Measurements from ENCODE around the gene NFIB. TPM values are rescaled to one million over a fixed set of nuclear protein-coding genes. Genes with fewer than 3 reads are reported as not detected.

The NFIB gene
- total and polyA plus RNA-seq, 2 donors (not counting 1 experiment from before 2014, with no cell fraction given) = 29.3 to 36.3 TPM

DNA sequence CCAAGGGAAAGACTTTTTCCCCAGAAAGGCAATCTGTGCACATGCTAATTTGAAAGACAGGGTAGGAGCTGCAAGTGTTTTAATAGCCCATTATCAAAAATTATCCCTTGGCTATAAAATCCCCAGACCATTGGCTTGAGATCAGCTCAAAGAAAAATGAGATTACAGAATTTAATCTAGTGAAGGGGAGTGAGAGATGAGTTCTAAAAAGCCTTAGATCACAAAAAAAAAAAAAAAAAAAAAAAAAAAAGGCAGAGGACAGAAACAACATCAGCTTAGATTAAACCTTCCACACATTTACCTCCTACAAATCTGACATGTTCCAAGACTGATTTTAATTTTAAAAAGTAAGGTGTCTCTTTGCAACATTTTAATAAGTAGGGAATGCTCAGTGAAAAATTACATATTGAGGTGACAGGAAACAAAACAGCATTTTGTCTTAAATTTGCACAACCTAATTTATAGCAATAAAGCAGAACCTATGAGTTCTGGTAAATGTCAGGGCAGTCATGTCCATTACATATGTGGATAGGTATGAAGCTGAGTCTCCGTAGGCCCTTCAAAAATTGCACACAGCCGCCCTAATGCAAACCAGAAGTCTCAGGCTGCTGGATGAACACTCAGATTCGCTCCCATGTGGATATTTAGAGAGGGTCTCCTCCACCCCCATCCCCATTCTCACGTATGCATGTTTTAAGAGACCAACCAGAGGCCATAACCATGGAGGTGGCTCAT is 43.4 kb downstream of the NFIB start:
- Histone ChIP-seq H3K27ac (ENCODE audit: insufficient read depth, low read length) (no peak overlapping the region), H3K27me3 (ENCODE audit: control insufficient read depth, insufficient read depth, low read length) (no peaks in the 10 kb centered on the region), H3K9ac (ENCODE audit: insufficient read depth, low read length) (no peak overlapping the region), H3K4me1 (ENCODE audit: control insufficient read depth, extremely low read depth, insufficient read depth, low read length) (peaks cover 13% of the 10 kb centered on the region), H3K9me3 (ENCODE audit: control insufficient read depth, insufficient read depth, low read depth, low read length) (no peaks in the 10 kb centered on the region), H3K36me3 (ENCODE audit: control insufficient read depth, insufficient read depth, low read length) (no peaks in the 10 kb centered on the region), H3K4me3 (replicated peaks in 1 of 4; ENCODE audit: control extremely low read depth in 1 of 4, insufficient read depth in 1 of 4, low read depth in 3 of 4, low read length in 4 of 4) (no peak overlapping the region), H3K79me2 (ENCODE audit: control insufficient read depth, insufficient read depth, low read length) (peaks cover 2% of the 10 kb centered on the region), H2AFZ (ENCODE audit: low read length) (no peak overlapping the region), H4K20me1 (ENCODE audit: control insufficient read depth, extremely low read depth, insufficient read depth, low read length) (no peaks in the 10 kb centered on the region), H3K4me2 (ENCODE audit: extremely low read depth, insufficient read depth, low read length) (no peak overlapping the region)
- DNase-seq (ENCODE audit: low read depth in 2 of 2) = peak; percentile 57 to 70
- TF ChIP-seq EZH2 (IDR thresholded peaks at IDR 0.05; ENCODE audit: low read length, missing control alignments) = no peak
- TF ChIP-seq, protein P1, sequence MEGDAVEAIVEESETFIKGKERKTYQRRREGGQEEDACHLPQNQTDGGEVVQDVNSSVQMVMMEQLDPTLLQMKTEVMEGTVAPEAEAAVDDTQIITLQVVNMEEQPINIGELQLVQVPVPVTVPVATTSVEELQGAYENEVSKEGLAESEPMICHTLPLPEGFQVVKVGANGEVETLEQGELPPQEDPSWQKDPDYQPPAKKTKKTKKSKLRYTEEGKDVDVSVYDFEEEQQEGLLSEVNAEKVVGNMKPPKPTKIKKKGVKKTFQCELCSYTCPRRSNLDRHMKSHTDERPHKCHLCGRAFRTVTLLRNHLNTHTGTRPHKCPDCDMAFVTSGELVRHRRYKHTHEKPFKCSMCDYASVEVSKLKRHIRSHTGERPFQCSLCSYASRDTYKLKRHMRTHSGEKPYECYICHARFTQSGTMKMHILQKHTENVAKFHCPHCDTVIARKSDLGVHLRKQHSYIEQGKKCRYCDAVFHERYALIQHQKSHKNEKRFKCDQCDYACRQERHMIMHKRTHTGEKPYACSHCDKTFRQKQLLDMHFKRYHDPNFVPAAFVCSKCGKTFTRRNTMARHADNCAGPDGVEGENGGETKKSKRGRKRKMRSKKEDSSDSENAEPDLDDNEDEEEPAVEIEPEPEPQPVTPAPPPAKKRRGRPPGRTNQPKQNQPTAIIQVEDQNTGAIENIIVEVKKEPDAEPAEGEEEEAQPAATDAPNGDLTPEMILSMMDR (conservative IDR thresholded peaks at IDR 0.05 in 1 of 2, IDR thresholded peaks at IDR 0.05 in 1 of 2; ENCODE audit: low read depth in 1 of 2, low read length in 2 of 2) = no peak

DNA sequence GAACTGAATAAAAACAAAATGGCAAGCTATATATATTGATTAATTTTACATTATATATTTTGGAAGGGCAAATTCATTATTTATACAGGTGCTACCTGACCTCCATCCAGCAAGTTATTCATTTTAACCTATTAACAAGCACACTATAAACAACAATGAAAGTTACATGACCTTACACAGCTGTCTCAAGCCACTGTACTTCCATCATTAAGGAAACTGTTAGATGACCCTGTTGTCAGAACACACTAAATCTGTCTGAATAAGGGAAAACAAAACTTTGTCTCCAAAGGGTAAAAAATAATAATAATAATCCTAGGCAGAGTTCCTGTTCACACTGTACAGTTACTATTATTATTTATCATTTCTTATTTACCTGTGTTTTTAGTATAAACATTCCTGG is 44.0 kb downstream of the NFIB start:
- Histone ChIP-seq H2AFZ (ENCODE audit: low read length) (no peak overlapping the region), H3K9me3 (ENCODE audit: control insufficient read depth, insufficient read depth, low read depth, low read length) (no peaks in the 10 kb centered on the region), H3K9ac (ENCODE audit: insufficient read depth, low read length) (no peak overlapping the region), H3K27ac (ENCODE audit: insufficient read depth, low read length) (no peak overlapping the region), H3K4me2 (ENCODE audit: extremely low read depth, insufficient read depth, low read length) (no peak overlapping the region), H3K79me2 (ENCODE audit: control insufficient read depth, insufficient read depth, low read length) (no peaks in the 10 kb centered on the region), H3K4me3 (replicated peaks in 1 of 4; ENCODE audit: control extremely low read depth in 1 of 4, insufficient read depth in 1 of 4, low read depth in 3 of 4, low read length in 4 of 4) (no peak overlapping the region), H3K36me3 (ENCODE audit: control insufficient read depth, insufficient read depth, low read length) (no peaks in the 10 kb centered on the region), H3K27me3 (ENCODE audit: control insufficient read depth, insufficient read depth, low read length) (no peaks in the 10 kb centered on the region), H3K4me1 (ENCODE audit: control insufficient read depth, extremely low read depth, insufficient read depth, low read length) (peaks cover 13% of the 10 kb centered on the region), H4K20me1 (ENCODE audit: control insufficient read depth, extremely low read depth, insufficient read depth, low read length) (no peaks in the 10 kb centered on the region)
- DNase-seq (ENCODE audit: low read depth in 2 of 2) = no peak
- no peak for TF ChIP-seq EZH2 (IDR thresholded peaks at IDR 0.05; ENCODE audit: low read length, missing control alignments)
- TF ChIP-seq, protein P1 (conservative IDR thresholded peaks at IDR 0.05 in 1 of 2, IDR thresholded peaks at IDR 0.05 in 1 of 2; ENCODE audit: low read depth in 1 of 2, low read length in 2 of 2) = no peak

DNA sequence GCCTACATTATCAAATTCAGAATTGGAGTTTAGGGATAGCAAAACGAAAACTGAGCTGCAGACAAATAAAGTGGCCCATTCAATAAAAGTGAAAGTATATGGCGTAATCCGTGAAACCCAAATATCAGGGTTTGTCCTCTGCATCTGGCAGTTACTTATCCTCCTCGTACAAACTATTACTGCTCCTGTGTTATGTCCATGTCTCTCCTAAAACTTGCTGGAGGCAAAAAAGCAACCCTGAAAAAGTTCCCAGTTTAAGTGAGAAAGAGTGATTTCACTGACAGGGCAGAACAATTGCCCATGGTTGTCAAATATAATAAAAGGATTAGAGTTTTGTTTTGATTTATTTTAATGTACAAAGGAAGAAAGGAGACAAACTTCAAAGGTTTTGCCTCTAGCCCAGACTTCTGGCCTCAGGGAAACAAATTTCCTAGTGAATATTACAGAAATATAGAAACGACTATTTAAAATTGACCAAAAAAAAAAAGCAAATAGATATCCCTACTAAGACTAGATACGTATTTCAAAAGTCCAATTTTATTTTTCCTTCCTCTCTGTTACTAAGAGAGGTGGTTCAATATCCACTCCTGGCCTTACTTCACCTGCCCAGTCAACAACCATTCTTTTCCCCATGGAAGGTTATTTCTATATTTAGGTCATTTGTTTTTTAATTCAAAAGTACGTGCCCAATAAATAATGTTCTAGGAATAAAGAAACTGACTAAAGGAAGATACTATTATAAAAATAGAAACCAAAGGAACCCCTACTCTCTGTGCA is 50.0 kb downstream of the NFIB start:
- H3K9me3 ChIP-seq (ENCODE audit: control insufficient read depth, insufficient read depth, low read depth, low read length) = no peaks in the 10 kb centered on the region
- H3K27ac ChIP-seq (ENCODE audit: insufficient read depth, low read length) = no peak overlapping the region
- H3K36me3 ChIP-seq (ENCODE audit: control insufficient read depth, insufficient read depth, low read length) = no peaks in the 10 kb centered on the region
- TF ChIP-seq, protein P1 (conservative IDR thresholded peaks at IDR 0.05 in 1 of 2, IDR thresholded peaks at IDR 0.05 in 1 of 2; ENCODE audit: low read depth in 1 of 2, low read length in 2 of 2) = no peak
- no peak for TF ChIP-seq EZH2 (IDR thresholded peaks at IDR 0.05; ENCODE audit: low read length, missing control alignments)
- H3K27me3 ChIP-seq (ENCODE audit: control insufficient read depth, insufficient read depth, low read length) = no peaks in the 10 kb centered on the region
- no peak overlapping the region for H3K9ac ChIP-seq (ENCODE audit: insufficient read depth, low read length)
- H3K4me1 ChIP-seq (ENCODE audit: control insufficient read depth, extremely low read depth, insufficient read depth, low read length) = no peaks in the 10 kb centered on the region
- no peak for DNase-seq (ENCODE audit: low read depth in 2 of 2)
- H3K79me2 ChIP-seq (ENCODE audit: control insufficient read depth, insufficient read depth, low read length) = no peaks in the 10 kb centered on the region
- no peak overlapping the region for H3K4me3 ChIP-seq (replicated peaks in 1 of 4; ENCODE audit: control extremely low read depth in 1 of 4, insufficient read depth in 1 of 4, low read depth in 3 of 4, low read length in 4 of 4)
- no peaks in the 10 kb centered on the region for H4K20me1 ChIP-seq (ENCODE audit: control insufficient read depth, extremely low read depth, insufficient read depth, low read length)
- no peak overlapping the region for H3K4me2 ChIP-seq (ENCODE audit: extremely low read depth, insufficient read depth, low read length)
- no peak overlapping the region for H2AFZ ChIP-seq (ENCODE audit: low read length)
